ENCODE measurements around the gene AGAP1.

DNA sequence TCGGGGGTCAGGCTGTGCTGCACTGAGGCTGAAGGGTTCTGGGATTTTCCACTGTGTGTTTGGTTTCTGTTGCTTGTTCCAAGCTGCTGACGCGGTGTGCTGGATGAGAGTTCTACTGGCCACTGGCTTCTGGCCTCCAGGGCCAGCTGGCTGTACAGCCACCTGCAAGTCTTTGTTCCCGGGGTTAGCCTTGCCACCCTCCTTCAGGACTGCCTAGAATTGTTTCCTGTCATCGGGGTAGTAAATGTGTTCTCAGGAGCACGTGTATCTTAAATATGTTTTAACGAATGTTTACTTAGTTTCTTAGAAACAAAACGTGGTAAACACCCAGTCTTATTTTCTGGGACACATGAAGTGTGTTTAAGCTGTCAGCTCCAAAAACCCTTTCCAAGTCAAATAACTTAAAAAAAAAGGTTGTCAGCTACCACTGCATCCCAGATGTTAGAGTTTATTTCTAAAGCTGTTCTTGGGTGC lies 231.2 kb downstream of the AGAP1 start:
- TF ChIP-seq EZH2phosphoT487 (IDR thresholded peaks at IDR 0.05; ENCODE audit: borderline replicate concordance, low read length) (no peak), CTCF (IDR thresholded peaks at IDR 0.05; ENCODE audit: low read depth, low read length, poor library complexity, severe bottlenecking) (no peak)

Measured in DOHH2 (cell line).